T-helper 1 cell treated with Interleukin-12 subunit alpha and Interleukin-12 subunit beta and Interleukin-4 antibody, amounts not matched to agents 30 μg/mL and 1 μg/mL, for 36 hours (primary cell): ENCODE measurements around the gene KIF26B.
"Not testable (repeated sequence)": the region's sequence is repeated elsewhere in the genome, so short reads cannot be mapped to it uniquely, and the experiment has no call there.

Experiments
- H3K27ac Mint-ChIP-seq: one replicate; pipeline ENCODE4 v1.8.0; 2021; ENCODE audit warnings: mild to moderate bottlenecking, mixed read lengths
- H3K27me3 Mint-ChIP-seq: one replicate; pipeline ENCODE4 v1.8.0; 2021; ENCODE audit warnings: low read depth, mixed read lengths
- H3K36me3 Mint-ChIP-seq: one replicate; pipeline ENCODE4 v1.8.0; 2021; ENCODE audit warnings: low read depth, mixed read lengths
- H3K4me1 Mint-ChIP-seq: one replicate; pipeline ENCODE4 v1.8.0; 2021; ENCODE audit warnings: low read depth, mixed read lengths
- H3K4me3 Mint-ChIP-seq: one replicate; pipeline ENCODE4 v1.8.0; 2021; ENCODE audit warnings: mild to moderate bottlenecking, moderate library complexity, mixed read lengths
- H3K9me3 Mint-ChIP-seq: one replicate; pipeline ENCODE4 v1.8.0; 2021; ENCODE audit warnings: mixed read lengths

KIF26B gene

DNA sequence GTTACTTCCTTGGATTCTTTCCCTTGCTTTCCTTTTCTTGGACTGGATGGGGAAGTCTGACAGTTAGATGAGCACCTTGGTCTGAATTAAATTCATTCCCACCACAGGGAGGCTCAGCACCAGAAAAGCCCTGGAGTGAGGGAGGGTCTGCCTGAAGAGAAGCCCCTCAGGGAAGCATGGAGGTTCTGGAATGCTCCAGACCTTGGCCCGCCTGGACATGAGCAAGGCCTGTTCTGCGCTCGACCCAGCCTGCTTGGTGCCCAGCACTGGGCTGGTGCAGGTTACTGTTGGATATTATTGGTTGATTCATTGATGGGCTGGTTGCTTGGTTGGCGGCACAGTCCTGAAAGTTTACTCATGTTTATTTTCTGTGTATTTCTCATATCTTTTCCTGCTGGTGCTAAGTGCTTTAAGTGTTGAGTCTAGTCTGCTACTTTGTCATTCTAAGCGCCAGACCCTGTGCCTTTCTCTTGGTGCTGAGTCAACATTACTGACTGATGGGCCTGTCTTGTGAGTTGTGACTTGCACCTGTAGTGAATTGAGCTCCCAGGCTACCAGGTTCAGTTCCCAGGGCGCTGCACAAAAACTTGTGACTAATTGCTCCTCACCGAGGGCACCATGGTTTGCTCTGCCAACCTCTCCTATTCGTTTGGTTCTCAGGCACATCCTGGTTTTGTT is 538.5 kb downstream of the KIF26B start:
- Mint-ChIP-seq H3K4me1 (no peaks in the 10 kb centered on the region), H3K27me3 (no peaks in the 10 kb centered on the region), H3K27ac (no peak overlapping the region), H3K9me3 (no peaks in the 10 kb centered on the region), H3K4me3 (no peak overlapping the region), H3K36me3 (no peaks in the 10 kb centered on the region)

DNA sequence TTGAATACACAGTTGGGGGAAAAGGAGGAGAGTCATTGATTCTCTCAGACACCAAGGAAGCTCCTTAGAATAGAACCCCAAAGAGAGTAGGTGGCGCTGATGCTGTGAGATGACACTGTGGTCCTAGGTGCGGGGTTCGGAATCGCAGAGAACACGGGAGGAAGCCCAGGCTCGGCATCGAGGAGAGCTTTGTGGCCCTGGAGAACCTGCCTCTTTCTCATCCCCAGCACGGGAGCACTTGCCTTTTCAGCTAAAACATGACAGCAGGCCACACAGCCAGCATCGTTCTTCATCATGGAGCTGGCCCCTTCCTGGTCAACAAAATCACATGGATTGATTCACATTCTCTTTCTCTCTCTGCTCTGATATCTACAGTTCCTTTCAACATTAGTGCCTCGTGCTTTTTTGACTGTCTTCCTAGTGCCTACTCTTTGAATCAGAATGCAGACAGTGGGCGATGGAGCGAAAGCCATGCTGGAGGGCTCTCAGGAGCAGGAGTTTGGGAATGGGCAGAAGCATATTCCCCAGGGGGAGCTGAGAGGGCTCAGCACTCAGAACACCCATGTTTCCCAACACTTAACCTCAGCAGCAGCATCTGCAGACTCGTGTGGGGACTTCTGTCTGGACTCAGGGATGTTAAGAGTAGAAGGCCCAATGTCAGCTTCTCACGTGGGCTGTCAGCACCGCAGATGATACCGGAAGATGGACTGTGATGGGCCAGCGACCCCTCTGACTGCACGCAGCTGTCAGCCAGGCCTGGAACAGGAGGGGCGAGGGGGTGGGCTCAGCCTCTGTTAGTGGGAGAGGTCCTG is 539.4 kb downstream of the KIF26B start:
- H3K36me3 Mint-ChIP-seq = no peaks in the 10 kb centered on the region
- no peaks in the 10 kb centered on the region for H3K9me3 Mint-ChIP-seq
- H3K27me3 Mint-ChIP-seq = no peaks in the 10 kb centered on the region
- no peaks in the 10 kb centered on the region for H3K4me1 Mint-ChIP-seq
- H3K4me3 Mint-ChIP-seq = no peak overlapping the region
- H3K27ac Mint-ChIP-seq = no peak overlapping the region

DNA sequence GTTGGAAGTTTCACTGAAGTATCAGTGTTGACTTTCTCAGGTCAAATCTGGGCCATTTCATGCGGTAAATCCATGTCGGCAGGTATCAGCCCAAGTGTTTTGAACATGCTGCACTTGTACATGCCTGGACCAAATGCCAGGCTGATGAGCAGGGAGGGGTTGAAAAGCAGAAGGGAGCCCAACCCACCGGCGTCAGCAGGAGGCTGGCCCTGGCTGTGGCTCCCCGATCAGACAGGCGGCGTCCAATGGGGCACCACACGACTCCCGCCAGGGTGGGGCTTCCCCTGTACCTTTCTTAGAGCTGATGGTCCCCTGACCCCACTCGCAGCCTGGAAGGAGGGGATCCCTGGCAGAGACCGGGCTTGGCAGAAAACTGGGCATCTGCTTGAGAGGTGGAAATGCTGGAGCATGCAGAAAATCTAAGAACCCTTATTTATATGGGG is 540.0 kb downstream of the KIF26B start:
- Mint-ChIP-seq H3K27me3 (no peaks in the 10 kb centered on the region), H3K36me3 (no peaks in the 10 kb centered on the region), H3K9me3 (no peaks in the 10 kb centered on the region), H3K4me1 (no peaks in the 10 kb centered on the region), H3K4me3 (no peak overlapping the region), H3K27ac (no peak overlapping the region)

DNA sequence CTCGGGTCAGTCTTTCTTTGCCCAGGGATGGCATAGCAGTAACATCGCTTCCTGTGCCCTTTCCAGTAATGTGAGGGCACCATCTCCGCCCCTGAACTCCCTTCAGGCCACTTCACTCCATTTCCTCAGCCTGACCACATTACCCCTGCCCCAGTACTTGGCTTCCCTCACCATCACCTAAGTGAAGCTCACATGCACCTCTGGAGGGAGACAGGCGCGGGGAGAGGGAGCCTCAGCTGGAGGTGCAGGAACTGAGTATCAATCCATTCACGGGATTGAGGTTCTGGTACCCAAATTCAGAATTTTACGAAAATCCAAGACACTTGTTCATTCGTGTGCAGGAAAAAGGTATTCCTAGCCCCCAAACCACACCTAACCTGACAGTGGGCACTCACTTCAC is 540.4 kb downstream of the KIF26B start:
- H3K36me3 Mint-ChIP-seq = no peaks in the 10 kb centered on the region
- H3K9me3 Mint-ChIP-seq = no peaks in the 10 kb centered on the region
- H3K27me3 Mint-ChIP-seq = no peaks in the 10 kb centered on the region
- no peak overlapping the region for H3K27ac Mint-ChIP-seq
- H3K4me1 Mint-ChIP-seq = no peaks in the 10 kb centered on the region
- H3K4me3 Mint-ChIP-seq = no peak overlapping the region

DNA sequence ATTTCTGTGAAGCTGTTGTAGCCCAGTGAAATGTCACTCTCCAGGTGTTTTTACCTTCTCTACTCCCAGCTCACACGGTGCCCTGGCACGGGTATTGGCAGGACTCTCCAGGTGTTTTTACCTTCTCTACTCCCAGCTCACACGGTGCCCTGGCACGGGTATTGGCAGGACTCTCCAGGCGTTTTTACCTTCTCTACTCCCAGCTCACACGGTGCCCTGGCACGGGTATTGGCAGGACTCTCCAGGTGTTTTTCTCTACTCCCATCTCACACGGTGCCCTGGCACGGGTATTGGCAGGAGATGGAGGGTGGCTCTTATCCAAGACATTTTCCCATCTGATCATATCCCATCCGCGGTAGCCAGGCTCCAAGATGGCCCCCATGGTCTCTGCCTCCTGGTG is 540.9 kb downstream of the KIF26B start:
- not testable (repeated sequence) for H3K27me3 Mint-ChIP-seq, H3K36me3 Mint-ChIP-seq, H3K4me1 Mint-ChIP-seq, H3K9me3 Mint-ChIP-seq, H3K4me3 Mint-ChIP-seq, H3K27ac Mint-ChIP-seq

DNA sequence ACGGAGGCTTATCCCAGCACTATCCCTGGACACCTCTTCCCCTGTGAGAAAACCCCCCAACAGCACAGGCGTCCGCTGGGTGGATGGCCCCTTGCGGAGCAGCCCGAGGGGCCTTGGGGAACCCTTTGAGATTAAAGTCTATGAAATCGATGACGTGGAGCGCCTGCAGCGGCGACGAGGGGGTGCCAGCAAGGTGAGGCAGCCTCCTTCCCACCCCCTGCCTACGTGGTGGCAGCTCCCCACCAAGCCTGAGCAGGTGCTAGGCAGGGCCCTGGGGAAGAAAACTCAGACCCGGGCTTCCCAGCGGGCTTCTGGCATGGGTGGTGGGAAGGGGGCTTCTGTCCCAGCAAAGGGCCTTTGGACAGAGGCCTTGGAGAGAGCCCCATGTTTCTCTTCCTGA is 543.3 kb downstream of the KIF26B start:
- Mint-ChIP-seq H3K9me3 (no peaks in the 10 kb centered on the region), H3K4me1 (no peaks in the 10 kb centered on the region), H3K4me3 (no peak overlapping the region), H3K27ac (no peak overlapping the region), H3K27me3 (no peaks in the 10 kb centered on the region), H3K36me3 (no peaks in the 10 kb centered on the region)

DNA sequence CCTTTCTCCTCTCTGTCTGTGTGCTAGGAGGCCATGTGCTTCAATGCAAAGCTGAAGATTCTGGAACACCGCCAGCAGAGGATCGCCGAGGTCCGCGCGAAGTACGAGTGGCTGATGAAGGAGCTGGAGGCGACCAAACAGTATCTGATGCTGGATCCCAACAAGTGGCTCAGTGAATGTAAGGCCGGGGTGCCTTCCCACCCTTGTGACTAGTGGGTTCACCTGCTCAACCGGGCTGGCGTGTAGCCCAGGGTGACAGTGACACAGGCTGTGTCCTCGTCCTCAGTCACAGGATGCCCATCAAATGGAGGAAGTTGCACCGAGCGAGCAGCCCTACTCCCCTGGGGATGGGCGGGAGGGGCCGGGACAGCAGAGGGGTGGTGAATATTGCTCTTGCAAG is 544.1 kb downstream of the KIF26B start:
- Mint-ChIP-seq H3K36me3 (no peaks in the 10 kb centered on the region), H3K27ac (no peak overlapping the region), H3K4me3 (no peak overlapping the region), H3K27me3 (no peaks in the 10 kb centered on the region), H3K9me3 (no peaks in the 10 kb centered on the region), H3K4me1 (no peaks in the 10 kb centered on the region)

DNA sequence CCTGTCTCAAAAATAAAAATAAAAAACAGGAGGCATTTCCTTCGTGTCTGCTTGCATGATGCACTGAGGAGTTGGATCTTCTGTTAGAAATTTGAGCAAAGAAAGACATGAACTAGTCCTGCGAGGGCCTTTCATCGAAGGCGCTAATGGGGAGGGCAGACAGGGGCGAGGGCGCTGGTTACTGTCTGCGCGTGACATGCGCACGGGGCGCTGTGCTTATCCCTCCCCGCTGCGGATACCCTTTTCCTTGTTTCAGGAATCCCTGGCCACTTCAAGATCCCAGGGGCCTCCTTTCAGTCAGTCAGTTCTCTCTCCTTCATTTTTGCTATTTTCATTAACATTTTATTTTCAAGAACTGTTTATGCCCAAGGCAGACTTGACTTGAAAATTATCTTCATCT is 545.8 kb downstream of the KIF26B start:
- H3K27me3 Mint-ChIP-seq = no peaks in the 10 kb centered on the region
- H3K36me3 Mint-ChIP-seq = no peaks in the 10 kb centered on the region
- H3K4me1 Mint-ChIP-seq = no peaks in the 10 kb centered on the region
- H3K4me3 Mint-ChIP-seq = no peak overlapping the region
- H3K9me3 Mint-ChIP-seq = no peaks in the 10 kb centered on the region
- H3K27ac Mint-ChIP-seq = no peak overlapping the region

DNA sequence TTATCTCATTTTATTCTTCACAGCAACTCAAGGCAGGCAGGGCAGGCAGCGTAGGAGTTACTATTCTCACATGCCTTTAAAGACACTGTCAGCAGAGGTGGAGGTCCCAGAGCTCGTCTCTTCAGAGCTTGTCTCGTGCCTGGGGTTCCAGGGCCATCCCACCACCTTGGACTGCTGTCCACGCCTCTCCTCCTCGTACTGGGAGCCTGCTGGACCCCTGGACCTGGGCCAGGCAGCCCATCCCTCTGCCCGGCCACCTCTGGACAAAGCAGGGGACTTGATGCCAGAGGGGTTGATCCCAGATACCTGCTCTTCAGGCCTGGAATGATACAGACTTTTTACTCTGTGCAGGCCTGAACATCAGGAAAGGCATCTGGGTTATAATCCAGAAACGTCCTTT is 546.8 kb downstream of the KIF26B start:
- H3K9me3 Mint-ChIP-seq = no peaks in the 10 kb centered on the region
- H3K27ac Mint-ChIP-seq = no peak overlapping the region

DNA sequence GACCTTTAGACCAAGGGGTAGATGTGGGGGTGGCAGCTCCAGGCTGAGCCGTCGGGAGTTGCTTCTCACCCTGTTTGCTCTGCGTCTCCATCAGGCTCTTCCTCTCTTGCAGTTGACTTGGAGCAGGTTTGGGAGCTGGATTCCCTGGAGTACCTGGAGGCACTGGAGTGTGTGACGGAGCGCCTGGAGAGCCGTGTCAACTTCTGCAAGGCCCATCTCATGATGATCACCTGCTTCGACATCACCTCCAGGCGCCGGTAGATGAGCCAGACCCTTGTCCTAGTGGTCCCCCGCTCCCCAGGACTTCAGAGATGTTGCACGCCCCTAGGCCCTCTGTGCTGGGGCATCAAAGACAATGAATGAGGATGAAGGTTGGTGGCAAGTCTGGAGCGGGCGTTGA is 547.6 kb downstream of the KIF26B start:
- no peaks in the 10 kb centered on the region for H3K27me3 Mint-ChIP-seq
- no peak overlapping the region for H3K4me3 Mint-ChIP-seq
- no peak overlapping the region for H3K27ac Mint-ChIP-seq
- no peaks in the 10 kb centered on the region for H3K4me1 Mint-ChIP-seq
- H3K36me3 Mint-ChIP-seq = no peaks in the 10 kb centered on the region
- no peaks in the 10 kb centered on the region for H3K9me3 Mint-ChIP-seq

More for the DNA sequence above, 546.8 kb downstream of the KIF26B start:
- H3K27me3 Mint-ChIP-seq = no peaks in the 10 kb centered on the region
- no peaks in the 10 kb centered on the region for H3K36me3 Mint-ChIP-seq
- no peaks in the 10 kb centered on the region for H3K4me1 Mint-ChIP-seq
- H3K4me3 Mint-ChIP-seq = no peak overlapping the region

DNA sequence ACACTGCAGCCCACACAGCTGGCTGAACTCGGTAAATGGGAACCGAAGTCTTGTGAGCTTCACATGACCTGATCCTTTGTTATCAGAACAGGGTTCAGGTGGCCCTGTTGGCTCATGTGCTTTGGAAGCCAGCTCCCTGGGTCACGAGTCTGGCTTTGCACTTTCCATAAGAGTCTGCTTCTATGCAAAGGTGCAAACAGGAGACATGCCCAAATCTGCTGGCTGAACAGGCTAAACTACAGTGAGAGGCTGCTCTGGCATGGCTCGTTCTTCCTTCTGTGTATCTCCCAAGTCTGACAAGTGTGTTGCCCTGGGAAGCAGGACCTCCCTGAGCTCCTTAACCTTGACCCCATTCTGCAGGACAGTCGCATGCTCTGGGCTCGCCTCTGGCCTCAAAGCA is 549.6 kb downstream of the KIF26B start:
- H3K9me3 Mint-ChIP-seq = no peaks in the 10 kb centered on the region
- no peaks in the 10 kb centered on the region for H3K36me3 Mint-ChIP-seq
- no peaks in the 10 kb centered on the region for H3K4me1 Mint-ChIP-seq
- H3K27me3 Mint-ChIP-seq = no peaks in the 10 kb centered on the region
- H3K27ac Mint-ChIP-seq = no peak overlapping the region
- H3K4me3 Mint-ChIP-seq = no peak overlapping the region

DNA sequence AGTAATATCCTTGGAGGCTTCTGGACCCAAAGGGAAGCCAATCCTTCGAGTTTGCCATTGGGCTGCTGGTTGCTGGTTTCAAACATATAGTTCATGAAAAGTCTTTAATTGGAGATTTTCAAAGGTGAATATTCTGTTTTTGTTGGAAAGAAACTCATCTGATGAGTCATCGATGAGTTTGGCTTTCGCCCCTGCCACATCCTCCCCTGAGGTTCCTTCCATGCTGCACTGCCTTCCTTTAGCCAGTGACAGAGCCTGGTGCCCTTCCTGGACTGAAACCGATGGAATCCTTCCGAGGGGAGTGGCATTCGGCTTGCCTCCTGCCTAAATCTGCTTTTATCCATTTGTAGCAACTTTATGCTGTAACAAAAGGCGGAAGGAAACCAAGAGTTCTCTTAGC is 550.0 kb downstream of the KIF26B start:
- no peak overlapping the region for H3K27ac Mint-ChIP-seq
- no peaks in the 10 kb centered on the region for H3K27me3 Mint-ChIP-seq
- no peaks in the 10 kb centered on the region for H3K36me3 Mint-ChIP-seq
- no peak overlapping the region for H3K4me3 Mint-ChIP-seq
- H3K9me3 Mint-ChIP-seq = no peaks in the 10 kb centered on the region
- H3K4me1 Mint-ChIP-seq = no peaks in the 10 kb centered on the region

DNA sequence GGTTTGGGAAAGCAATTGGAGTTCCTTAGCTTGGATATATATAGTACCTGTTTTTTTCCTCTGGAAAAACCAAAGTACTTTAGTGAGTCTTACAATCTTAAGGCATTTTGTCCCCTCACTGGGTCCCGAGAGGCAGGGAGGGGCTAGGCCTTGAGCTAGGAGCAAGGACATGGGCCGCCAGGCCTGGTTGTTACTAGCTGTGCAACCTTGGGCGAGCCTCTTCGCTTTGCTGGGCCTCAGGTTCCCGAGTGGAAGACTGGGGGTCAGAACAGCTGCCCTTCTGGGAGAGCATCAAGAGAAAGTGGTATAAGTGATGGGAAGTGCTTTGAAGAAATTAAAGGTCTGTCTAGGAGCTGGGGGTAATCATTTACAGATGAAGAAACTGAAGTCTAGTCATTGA is 553.2 kb downstream of the KIF26B start:
- Mint-ChIP-seq H3K27me3 (no peaks in the 10 kb centered on the region), H3K9me3 (no peaks in the 10 kb centered on the region)

DNA sequence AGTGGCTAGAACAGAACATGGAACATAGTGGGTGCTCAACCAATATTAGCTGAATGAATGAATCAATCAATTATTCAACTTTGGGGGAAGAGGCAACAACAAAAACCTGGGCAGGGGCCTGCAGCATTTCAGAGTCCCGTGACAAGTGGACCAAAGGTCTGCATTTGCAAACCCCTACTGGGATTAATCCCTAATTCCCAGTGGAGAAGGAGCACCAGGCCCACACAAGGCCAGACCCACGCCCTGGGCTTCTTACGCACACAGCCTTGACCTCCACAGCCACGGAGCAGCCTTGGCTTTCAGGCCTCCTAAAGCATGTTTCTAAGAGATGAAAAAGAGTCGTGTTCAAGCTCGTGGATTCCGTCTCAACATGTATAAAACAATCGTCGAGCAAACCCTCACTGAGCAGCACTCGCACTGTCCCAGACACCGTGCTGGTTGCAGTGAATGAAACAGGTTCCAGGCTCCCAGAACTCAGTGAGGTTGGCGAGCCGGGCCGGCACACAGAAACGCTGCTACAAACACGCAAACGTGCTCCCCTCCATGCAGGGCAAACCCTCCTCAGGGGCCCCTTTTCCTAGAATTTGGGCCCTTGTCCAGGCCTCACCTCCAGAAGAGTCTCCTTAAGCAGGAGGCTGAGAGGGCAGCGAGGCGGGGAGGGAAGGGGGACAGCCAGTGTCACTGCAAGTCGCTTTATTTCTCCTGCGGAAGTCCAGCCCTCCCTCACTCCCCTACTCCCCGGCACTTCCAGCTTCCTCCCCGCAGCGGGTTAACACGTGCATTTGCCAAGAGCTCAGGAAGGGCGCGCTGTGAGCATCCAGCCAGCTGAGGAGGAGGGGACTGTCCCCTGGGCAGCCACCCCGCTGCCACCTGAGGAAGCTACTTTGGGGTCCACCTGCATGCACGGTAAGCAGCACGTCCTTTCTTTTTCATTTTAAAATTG is 556.4 kb downstream of the KIF26B start:
- Mint-ChIP-seq H3K9me3 (no peaks in the 10 kb centered on the region), H3K4me1 (no peaks in the 10 kb centered on the region), H3K4me3 (no peak overlapping the region), H3K27me3 (no peaks in the 10 kb centered on the region), H3K36me3 (no peaks in the 10 kb centered on the region), H3K27ac (no peak overlapping the region)

More for the DNA sequence above, 553.2 kb downstream of the KIF26B start:
- Mint-ChIP-seq H3K27ac (no peak overlapping the region), H3K4me3 (no peak overlapping the region), H3K36me3 (no peaks in the 10 kb centered on the region), H3K4me1 (no peaks in the 10 kb centered on the region)
